HEK293 (cell line): ENCODE results near the gene TPI1.

ENCODE experiments used
- BCL11A ChIP-seq: fragments of 450-650 bp; formaldehyde crosslinking; IDR thresholded peaks from 2 replicates; pipeline ENCODE4 v1.5.1; 2016; ENCODE audit warnings: low read depth, missing biosample characterization, missing genetic modification characterization
- IKZF3 ChIP-seq: fragments of 450-650 bp; IDR thresholded peaks from 2 replicates; pipeline ENCODE4 v1.5.0; 2018; ENCODE audit warnings: missing biosample characterization, mild to moderate bottlenecking, missing genetic modification characterization, moderate library complexity
- KLF1 ChIP-seq: fragments of 450-650 bp; formaldehyde crosslinking; IDR thresholded peaks from 2 replicates; pipeline ENCODE4 v1.5.1; 2016; ENCODE audit warnings: missing biosample characterization, missing genetic modification characterization
- PBX3 ChIP-seq: sonication (generic); formaldehyde crosslinking; IDR thresholded peaks from 2 replicates; pipeline ENCODE4 v1.8.1; 2022; ENCODE audit warnings: mild to moderate bottlenecking, moderate library complexity, missing genetic modification reagents
- RBAK ChIP-seq: fragments of 450-650 bp; formaldehyde crosslinking; IDR thresholded peaks from 2 replicates; pipeline ENCODE4 v1.5.1; 2016; ENCODE audit warnings: missing biosample characterization, missing genetic modification characterization
- SP3 ChIP-seq: fragments of 450-650 bp; formaldehyde crosslinking; IDR thresholded peaks from 2 replicates; pipeline ENCODE4 v1.5.1; 2016; ENCODE audit warnings: missing biosample characterization, missing genetic modification characterization
- YY1 ChIP-seq: fragments of 450-650 bp; formaldehyde crosslinking; IDR thresholded peaks from 2 replicates; pipeline ENCODE4 v1.5.1; 2018; ENCODE audit warnings: missing biosample characterization, missing genetic modification characterization
- ZFP3 ChIP-seq: fragments of 450-650 bp; formaldehyde crosslinking; IDR thresholded peaks from 2 replicates; pipeline ENCODE4 v1.5.1; 2016; ENCODE audit warnings: low read depth, missing biosample characterization, missing genetic modification characterization
- ZFP69B ChIP-seq: fragments of 450-650 bp; formaldehyde crosslinking; IDR thresholded peaks from 2 replicates; pipeline ENCODE4 v1.5.1; 2016; ENCODE audit warnings: missing biosample characterization, missing genetic modification characterization
- ZNF112 ChIP-seq: fragments of 450-650 bp; formaldehyde crosslinking; IDR thresholded peaks from 2 replicates; pipeline ENCODE4 v1.5.0; 2017; ENCODE audit warnings: missing biosample characterization, missing genetic modification characterization
- ZNF114 ChIP-seq: fragments of 450-650 bp; formaldehyde crosslinking; IDR thresholded peaks from 2 replicates; pipeline ENCODE4 v1.5.0; 2017; ENCODE audit warnings: missing biosample characterization, missing genetic modification characterization
- ZNF140 ChIP-seq: fragments of 450-650 bp; formaldehyde crosslinking; IDR thresholded peaks from 2 replicates; pipeline ENCODE4 v1.5.1; 2016; ENCODE audit warnings: missing biosample characterization, missing genetic modification characterization
- ZNF184 ChIP-seq: fragments of 450-650 bp; IDR thresholded peaks from 2 replicates; pipeline ENCODE4 v1.5.1; 2018; ENCODE audit warnings: missing biosample characterization, mild to moderate bottlenecking, missing genetic modification characterization
- ZNF214 ChIP-seq: fragments of 450-650 bp; formaldehyde crosslinking; IDR thresholded peaks from 2 replicates; pipeline ENCODE4 v1.5.1; 2017; ENCODE audit warnings: missing biosample characterization, mild to moderate bottlenecking, missing genetic modification characterization, borderline replicate concordance
- ZNF223 ChIP-seq: fragments of 450-650 bp; formaldehyde crosslinking; IDR thresholded peaks from 2 replicates; pipeline ENCODE4 v1.5.1; 2016; ENCODE audit warnings: missing biosample characterization, missing genetic modification characterization
- ZNF248 ChIP-seq: fragments of 450-650 bp; formaldehyde crosslinking; IDR thresholded peaks from 2 replicates; pipeline ENCODE4 v1.5.1; 2017; ENCODE audit warnings: missing biosample characterization, missing genetic modification characterization
- ZNF274 ChIP-seq, 2 experiments: fragments of 200-500 bp in 1 of 2; fragments of 450-650 bp in 1 of 2; sonication (Bioruptor generic) in 1 of 2; formaldehyde crosslinking in 1 of 2; IDR thresholded peaks; 2 replicates each; pipeline versions ENCODE4 v1.5.1 to v1.6.1; 2014 to 2016; ENCODE audit warnings: borderline replicate concordance in 1 of 2, inconsistent platforms in 1 of 2, low read length in 1 of 2, missing biosample characterization in 1 of 2, missing genetic modification characterization in 1 of 2
- ZNF362 ChIP-seq: fragments of 450-650 bp; formaldehyde crosslinking; IDR thresholded peaks from 2 replicates; pipeline ENCODE4 v1.5.1; 2016; ENCODE audit warnings: missing biosample characterization, missing genetic modification characterization
- ZNF391 ChIP-seq: fragments of 450-650 bp; formaldehyde crosslinking; IDR thresholded peaks from 2 replicates; pipeline ENCODE4 v1.5.1; 2016; ENCODE audit warnings: low read depth, missing biosample characterization, missing genetic modification characterization, borderline replicate concordance
- ZNF488 ChIP-seq: fragments of 450-650 bp; formaldehyde crosslinking; IDR thresholded peaks from 2 replicates; pipeline ENCODE4 v1.5.1; 2016; ENCODE audit warnings: missing biosample characterization, missing genetic modification characterization
- ZNF530 ChIP-seq: fragments of 450-650 bp; formaldehyde crosslinking; IDR thresholded peaks from 2 replicates; pipeline ENCODE4 v1.5.1; 2016; ENCODE audit warnings: low read depth, missing biosample characterization, missing genetic modification characterization
- ZNF549 ChIP-seq: fragments of 450-650 bp; IDR thresholded peaks from 2 replicates; pipeline ENCODE4 v1.5.1; 2018; ENCODE audit warnings: missing biosample characterization, missing genetic modification characterization, mild to moderate bottlenecking, inconsistent platforms, moderate library complexity
- ZNF561 ChIP-seq: fragments of 450-650 bp; IDR thresholded peaks from 2 replicates; pipeline ENCODE4 v1.5.1; 2018; ENCODE audit warnings: missing biosample characterization, missing genetic modification characterization, borderline replicate concordance
- ZNF585B ChIP-seq: fragments of 450-650 bp; formaldehyde crosslinking; IDR thresholded peaks from 2 replicates; pipeline ENCODE4 v1.5.1; 2016; ENCODE audit warnings: missing biosample characterization, missing genetic modification characterization
- ZNF610 ChIP-seq: fragments of 450-650 bp; formaldehyde crosslinking; IDR thresholded peaks from 2 replicates; pipeline ENCODE4 v1.5.1; 2016; ENCODE audit warnings: missing biosample characterization, missing genetic modification characterization, borderline replicate concordance
- ZNF677 ChIP-seq: fragments of 450-650 bp; IDR thresholded peaks from 2 replicates; pipeline ENCODE4 v1.5.0; 2018; ENCODE audit warnings: missing biosample characterization, mild to moderate bottlenecking, missing genetic modification characterization, moderate library complexity
- ZNF692 ChIP-seq: fragments of 450-650 bp; formaldehyde crosslinking; IDR thresholded peaks from 2 replicates; pipeline ENCODE4 v1.5.1; 2016; ENCODE audit warnings: missing biosample characterization, missing genetic modification characterization
- ZNF843 ChIP-seq: fragments of 450-650 bp; formaldehyde crosslinking; IDR thresholded peaks from 2 replicates; pipeline ENCODE4 v1.5.1; 2016; ENCODE audit warnings: missing biosample characterization, missing genetic modification characterization
- ZSCAN16 ChIP-seq: fragments of 450-650 bp; formaldehyde crosslinking; IDR thresholded peaks from 2 replicates; pipeline ENCODE4 v1.5.1; 2016; ENCODE audit warnings: missing biosample characterization, missing genetic modification characterization
- TF ChIP-seq, protein P1 (sequence below): fragments of 450-650 bp; formaldehyde crosslinking; IDR thresholded peaks from 2 replicates; pipeline ENCODE4 v1.5.1; 2016; ENCODE audit warnings: missing biosample characterization, missing genetic modification characterization
- TF ChIP-seq, protein P2 (sequence below): fragments of 450-650 bp; formaldehyde crosslinking; IDR thresholded peaks from 2 replicates; pipeline ENCODE4 v1.5.1; 2016; ENCODE audit warnings: missing biosample characterization, missing genetic modification characterization

The TPI1 gene

GRCh38 chr12:6851921-6852650, 15.2 kb upstream of the TPI1 start, which contains the start of gene USP5 (continued):
- TF ChIP-seq, protein P1, sequence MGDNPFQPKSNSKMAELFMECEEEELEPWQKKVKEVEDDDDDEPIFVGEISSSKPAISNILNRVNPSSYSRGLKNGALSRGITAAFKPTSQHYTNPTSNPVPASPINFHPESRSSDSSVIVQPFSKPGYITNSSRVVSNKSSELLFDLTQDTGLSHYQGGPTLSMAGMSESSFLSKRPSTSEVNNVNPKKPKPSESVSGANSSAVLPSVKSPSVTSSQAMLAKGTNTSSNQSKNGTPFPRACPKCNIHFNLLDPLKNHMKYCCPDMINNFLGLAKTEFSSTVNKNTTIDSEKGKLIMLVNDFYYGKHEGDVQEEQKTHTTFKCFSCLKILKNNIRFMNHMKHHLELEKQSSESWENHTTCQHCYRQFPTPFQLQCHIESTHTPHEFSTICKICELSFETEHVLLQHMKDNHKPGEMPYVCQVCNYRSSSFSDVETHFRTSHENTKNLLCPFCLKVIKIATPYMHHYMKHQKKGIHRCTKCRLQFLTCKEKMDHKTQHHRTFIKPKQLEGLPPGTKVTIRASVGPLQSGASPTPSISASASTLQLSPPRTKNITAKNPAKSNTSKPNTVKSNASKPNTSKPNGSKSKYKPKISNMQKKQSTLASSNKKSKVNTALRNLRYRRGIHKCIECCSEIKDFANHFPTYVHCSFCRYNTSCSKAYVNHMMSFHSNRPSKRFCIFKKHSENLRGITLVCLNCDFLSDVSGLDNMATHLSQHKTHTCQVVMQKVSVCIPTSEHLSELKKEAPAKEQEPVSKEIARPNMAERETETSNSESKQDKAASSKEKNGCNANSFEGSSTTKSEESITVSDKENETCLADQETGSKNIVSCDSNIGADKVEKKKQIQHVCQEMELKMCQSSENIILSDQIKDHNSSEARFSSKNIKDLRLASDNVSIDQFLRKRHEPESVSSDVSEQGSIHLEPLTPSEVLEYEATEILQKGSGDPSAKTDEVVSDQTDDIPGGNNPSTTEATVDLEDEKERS (tag by site-specific recombination), result no peak
- no peak for TF ChIP-seq ZNF488 (tag by site-specific recombination)
- TF ChIP-seq ZNF610 (tag by site-specific recombination), result no peak
- TF ChIP-seq ZNF114 (tag by site-specific recombination), result no peak
- TF ChIP-seq ZNF184, result no peak
- TF ChIP-seq ZNF223 (tag by site-specific recombination), result no peak
- peak; percentile 75 for TF ChIP-seq KLF1 (tag by site-specific recombination)
- no peak for TF ChIP-seq BCL11A
- no peak for TF ChIP-seq ZNF549 (tag by site-specific recombination)
- TF ChIP-seq ZNF530 (tag by site-specific recombination), result no peak
- TF ChIP-seq YY1, result peak; percentile 95
- TF ChIP-seq SP3 (tag by site-specific recombination), result peak; percentile 99
- TF ChIP-seq RBAK (tag by site-specific recombination), result no peak
- no peak for TF ChIP-seq ZNF112 (tag by site-specific recombination)
- 0 out of 2 replicates have a peak, but pooled peaks have one; percentile 55 for TF ChIP-seq ZNF692 (tag by site-specific recombination)
- TF ChIP-seq IKZF3, result no peak
- TF ChIP-seq ZSCAN16 (tag by site-specific recombination), result no peak
- no peak for TF ChIP-seq ZNF214
- peak; percentile 73; the same call in 1 of the 2 replicates for TF ChIP-seq ZNF561 (tag by site-specific recombination)
- peak; percentile 32; the same call in 1 of the 2 replicates for TF ChIP-seq ZNF843 (tag by site-specific recombination)
- no peak for TF ChIP-seq ZNF274 (IDR thresholded peaks at IDR 0.05; ENCODE audit: low read length)
- TF ChIP-seq ZNF274 (tag by site-specific recombination; IDR thresholded peaks at IDR 0.05; ENCODE audit: borderline replicate concordance), result no peak
- no peak for TF ChIP-seq ZNF140 (tag by site-specific recombination)
- no peak for TF ChIP-seq ZNF677
- TF ChIP-seq ZNF248, result no peak
- TF ChIP-seq ZNF362 (tag by site-specific recombination), result no peak
- TF ChIP-seq PBX3 (CRISPR knock-in tag), result peak; percentile 35; the same call in 1 of the 2 replicates
- TF ChIP-seq ZFP3, result no peak
- 0 out of 2 replicates have a peak, but pooled peaks have one; percentile 68 for TF ChIP-seq ZNF391 (tag by site-specific recombination)
- no peak for TF ChIP-seq ZNF585B (tag by site-specific recombination)
- TF ChIP-seq, protein P2, sequence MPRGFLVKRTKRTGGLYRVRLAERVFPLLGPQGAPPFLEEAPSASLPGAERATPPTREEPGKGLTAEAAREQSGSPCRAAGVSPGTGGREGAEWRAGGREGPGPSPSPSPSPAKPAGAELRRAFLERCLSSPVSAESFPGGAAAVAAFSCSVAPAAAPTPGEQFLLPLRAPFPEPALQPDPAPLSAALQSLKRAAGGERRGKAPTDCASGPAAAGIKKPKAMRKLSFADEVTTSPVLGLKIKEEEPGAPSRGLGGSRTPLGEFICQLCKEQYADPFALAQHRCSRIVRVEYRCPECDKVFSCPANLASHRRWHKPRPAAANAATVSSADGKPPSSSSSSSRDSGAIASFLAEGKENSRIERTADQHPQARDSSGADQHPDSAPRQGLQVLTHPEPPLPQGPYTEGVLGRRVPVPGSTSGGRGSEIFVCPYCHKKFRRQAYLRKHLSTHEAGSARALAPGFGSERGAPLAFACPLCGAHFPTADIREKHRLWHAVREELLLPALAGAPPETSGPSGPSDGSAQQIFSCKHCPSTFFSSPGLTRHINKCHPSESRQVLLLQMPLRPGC, result peak; percentile 87
- no peak; the same call in 1 of the 2 replicates for TF ChIP-seq ZFP69B (tag by site-specific recombination)
